Adipocyte (in vitro differentiated cells): ENCODE measurements around the gene LRP3.

Experiments used
- DNase-seq: peaks from one replicate; pipeline ENCODE4 v3.0.0-alpha.2; 2015; ENCODE audit warnings: low read depth
- H3K27me3 ChIP-seq: replicated peaks from 2 replicates; pipeline ENCODE4 v1.7.0; 2013; ENCODE audit warnings: mild to moderate bottlenecking, low read length, moderate library complexity; ENCODE audit not compliant: control insufficient read depth, insufficient read depth
- H3K36me3 ChIP-seq: 2 replicates; pipeline ENCODE4 v1.7.0; 2013; ENCODE audit warnings: low read length, mild to moderate bottlenecking, moderate library complexity; ENCODE audit not compliant: control insufficient read depth, insufficient read depth, severe bottlenecking
- H3K4me1 ChIP-seq: 2 replicates; pipeline ENCODE4 v1.7.0; 2013; ENCODE audit warnings: mild to moderate bottlenecking, low read length, moderate library complexity; ENCODE audit not compliant: control insufficient read depth, insufficient read depth
- H3K4me3 ChIP-seq: 2 replicates; pipeline ENCODE4 v1.7.0; 2013; ENCODE audit warnings: mild to moderate bottlenecking, low read length, moderate library complexity
- H3K9ac ChIP-seq: 2 replicates; pipeline ENCODE4 v1.7.0; 2013; ENCODE audit warnings: mild to moderate bottlenecking, low read length, moderate library complexity
- H3K9me3 ChIP-seq: 2 replicates; pipeline ENCODE4 v1.7.0; 2013; ENCODE audit warnings: mild to moderate bottlenecking, low read length, moderate library complexity; ENCODE audit not compliant: control insufficient read depth

LRP3 gene

DNA sequence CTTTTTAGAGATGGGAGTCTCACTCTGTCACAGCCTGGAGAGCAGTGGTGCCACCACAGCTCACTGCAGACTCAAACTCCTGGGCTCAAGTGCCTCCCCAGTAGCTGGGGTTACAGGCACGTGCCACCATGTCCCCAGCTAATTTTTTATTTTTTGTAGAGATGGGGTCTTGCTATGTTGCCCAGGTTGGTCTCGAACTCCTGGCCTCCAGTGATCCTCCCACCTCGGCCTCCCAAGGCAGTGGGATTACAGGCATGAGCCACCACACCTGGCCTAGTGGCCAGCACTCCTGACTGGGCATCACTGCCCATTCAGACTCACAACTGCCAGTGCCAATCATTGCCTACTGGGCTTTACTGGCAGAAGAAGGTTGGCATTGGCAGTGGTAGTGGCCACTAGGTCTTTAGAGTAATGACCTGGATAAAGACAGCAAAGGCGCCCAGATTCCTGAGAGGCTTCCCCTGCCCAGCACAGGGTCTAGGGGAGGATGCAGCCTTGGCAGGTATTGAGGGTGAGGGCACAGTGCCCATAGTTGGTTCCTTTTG is 58.4 kb downstream of the LRP3 start:
- no peak for DNase-seq
- Histone ChIP-seq H3K9ac (no peak overlapping the region), H3K4me1 (no peaks in the 10 kb centered on the region), H3K27me3 (peaks cover 19% of the 10 kb centered on the region), H3K36me3 (no peaks in the 10 kb centered on the region), H3K4me3 (no peak overlapping the region), H3K9me3 (peaks cover 2% of the 10 kb centered on the region)

GRCh38 chr19:33252971-33253370 is 58.8 kb downstream of the LRP3 start:
- no peaks in the 10 kb centered on the region for H3K36me3 ChIP-seq
- H3K9me3 ChIP-seq = peaks cover 6% of the 10 kb centered on the region
- H3K4me1 ChIP-seq = no peaks in the 10 kb centered on the region
- peaks cover 19% of the 10 kb centered on the region for H3K27me3 ChIP-seq
- H3K4me3 ChIP-seq = no peak overlapping the region
- no peak for DNase-seq
- no peak overlapping the region for H3K9ac ChIP-seq

DNA sequence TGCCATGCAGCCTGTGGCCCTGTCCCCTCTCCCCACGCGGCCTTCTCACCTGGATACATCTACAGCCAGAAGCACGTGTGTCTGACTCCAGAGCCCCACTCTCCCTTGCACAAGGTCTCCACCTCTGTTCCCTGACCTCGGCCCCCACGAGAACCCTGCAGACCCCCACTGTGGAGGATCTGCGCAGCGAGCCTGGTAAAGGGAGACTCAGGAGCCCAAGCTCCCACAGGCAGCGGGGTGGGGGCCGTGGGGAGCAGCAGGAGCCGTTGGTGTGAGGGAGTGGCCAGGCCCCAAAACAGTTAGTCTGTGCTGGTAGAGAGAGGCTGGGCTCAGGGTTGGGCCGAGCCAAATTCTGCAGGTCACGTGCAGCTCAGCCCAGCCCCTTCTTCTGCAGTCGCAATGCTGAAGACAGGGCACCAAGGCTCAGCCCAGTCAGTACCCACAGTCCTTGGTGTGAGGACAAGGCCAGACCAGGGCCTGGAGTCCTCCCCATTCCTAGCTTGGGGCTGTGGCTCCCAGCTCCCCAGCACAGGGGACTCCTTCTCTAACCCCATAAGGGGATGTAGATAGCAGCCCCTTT is 60.2 kb downstream of the LRP3 start:
- peaks cover 11% of the 10 kb centered on the region for H3K9me3 ChIP-seq
- H3K4me1 ChIP-seq = no peaks in the 10 kb centered on the region
- no peak overlapping the region for H3K4me3 ChIP-seq
- no peak overlapping the region for H3K9ac ChIP-seq
- H3K27me3 ChIP-seq = peaks cover 19% of the 10 kb centered on the region
- DNase-seq = no peak
- H3K36me3 ChIP-seq = no peaks in the 10 kb centered on the region

GRCh38 chr19:33255781-33256180 is 61.7 kb downstream of the LRP3 start:
- Histone ChIP-seq H3K36me3 (no peaks in the 10 kb centered on the region), H3K9me3 (peaks cover 11% of the 10 kb centered on the region), H3K27me3 (peaks cover 19% of the 10 kb centered on the region), H3K4me1 (no peaks in the 10 kb centered on the region), H3K4me3 (no peak overlapping the region), H3K9ac (no peak overlapping the region)
- DNase-seq = no peak

- Histone ChIP-seq H3K4me3 (no peak overlapping the region), H3K36me3 (no peaks in the 10 kb centered on the region), H3K27me3 (peaks cover 19% of the 10 kb centered on the region), H3K9ac (no peak overlapping the region), H3K9me3 (peaks cover 11% of the 10 kb centered on the region), H3K4me1 (no peaks in the 10 kb centered on the region)
- no peak for DNase-seq
Observed at GRCh38 chr19:33256261-33256660, 62.1 kb downstream of the LRP3 start.

- Histone ChIP-seq H3K9ac (no peak overlapping the region), H3K27me3 (peaks cover 15% of the 10 kb centered on the region)
- DNase-seq = no peak
Observed at GRCh38 chr19:33257828-33258227, 63.7 kb downstream of the LRP3 start.

More at GRCh38 chr19:33257828-33258227, 63.7 kb downstream of the LRP3 start:
- Histone ChIP-seq H3K36me3 (no peaks in the 10 kb centered on the region), H3K4me1 (no peaks in the 10 kb centered on the region), H3K9me3 (peaks cover 11% of the 10 kb centered on the region), H3K4me3 (no peak overlapping the region)
